SK-N-SH (cell line): Measurements from ENCODE around the gene TMEM88. TPM values are rescaled to one million over a fixed set of nuclear protein-coding genes. Genes with fewer than 3 reads are reported as not detected.
A peak's percentile ranks its signal among the peaks of the same experiment; 100 is the strongest.

Source experiments
- CTCF ChIA-PET: fragments of 300-600, 350-600 bp; formaldehyde crosslinking; extraction: SDS; loops from one replicate; lab custom pipeline; 2021; lab: Yijun Ruan, JAX
- POLR2A ChIA-PET: fragments of 350-600 bp; sonication (Branson Sonifier 250); formaldehyde crosslinking; extraction: SDS; loops from one replicate; lab custom pipeline; 2020; ENCODE audit warnings: antibody characterized with exemption, inconsistent platforms; lab: Yijun Ruan, JAX
- DNase-seq: peaks from one replicate; pipeline ENCODE4 v3.0.0; 2012
- H2AFZ ChIP-seq: fragments of 200-600 bp; sonication (generic); 2 replicates; pipeline ENCODE4 v1.8.1; 2016; ENCODE audit warnings: antibody characterized with exemption, mild to moderate bottlenecking, low read depth
- H3F3A ChIP-seq: fragments of 200-600 bp; sonication (generic); replicated peaks from 2 replicates; pipeline ENCODE3; 2016; ENCODE audit warnings: antibody characterized with exemption, mild to moderate bottlenecking; ENCODE audit not compliant: insufficient read depth
- H3K27ac ChIP-seq, 2 experiments: fragments of 200-500 bp in 1 of 2; fragments of 200-600 bp in 1 of 2; sonication (Bioruptor generic) in 1 of 2; sonication (generic), shearing (Covaris generic) in 1 of 2; 2 replicates each; pipeline versions ENCODE4 v1.5.1 to v1.6.1; 2014 to 2016; ENCODE audit warnings: low read depth in 2 of 2, inconsistent platforms in 1 of 2, low read length in 1 of 2, mild to moderate bottlenecking in 1 of 2, mixed read lengths in 1 of 2
- H3K27me3 ChIP-seq: fragments of 200-600 bp; sonication (generic), shearing (Covaris generic); 2 replicates; pipeline ENCODE4 v1.6.1; 2016; ENCODE audit warnings: mixed run types; ENCODE audit not compliant: insufficient read depth
- H3K36me3 ChIP-seq, 2 experiments: fragments of 200-500 bp in 1 of 2; fragments of 200-600 bp in 1 of 2; sonication (Bioruptor generic) in 1 of 2; sonication (generic) in 1 of 2; replicated peaks in 1 of 2; 2 replicates each; pipeline versions ENCODE3 to v1.5.1; 2014 to 2016; ENCODE audit warnings: low read length in 1 of 2, mild to moderate bottlenecking in 1 of 2; ENCODE audit not compliant: insufficient read depth in 2 of 2, control insufficient read depth in 1 of 2
- H3K4me1 ChIP-seq, 2 experiments: fragments of 200-500 bp in 1 of 2; fragments of 200-600 bp in 1 of 2; sonication (Bioruptor generic) in 1 of 2; sonication (generic), shearing (Covaris generic) in 1 of 2; 2 replicates each; pipeline versions ENCODE4 v1.5.1 to v1.6.1; 2014 to 2016; ENCODE audit warnings: low read depth in 1 of 2, low read length in 1 of 2, mixed run types in 1 of 2; ENCODE audit not compliant: insufficient read depth in 2 of 2, control insufficient read depth in 1 of 2
- H3K4me2 ChIP-seq: fragments of 200-600 bp; sonication (generic), shearing (Covaris generic); 2 replicates; pipeline ENCODE4 v1.6.1; 2017; ENCODE audit warnings: mixed run types
- H3K4me3 ChIP-seq, 2 experiments: fragments of 200-500 bp in 1 of 2; fragments of 200-600 bp in 1 of 2; sonication (Bioruptor generic) in 1 of 2; sonication (generic), shearing (Covaris generic) in 1 of 2; 2 replicates each; pipeline versions ENCODE4 v1.5.1 to v1.8.1; 2014 to 2016; ENCODE audit warnings: low read depth in 2 of 2, inconsistent platforms in 1 of 2, low read length in 1 of 2, mild to moderate bottlenecking in 1 of 2, mixed read lengths in 1 of 2, moderate library complexity in 1 of 2
- H3K79me2 ChIP-seq: fragments of 200-600 bp; sonication (generic); 2 replicates; pipeline ENCODE4 v1.8.1; 2017; ENCODE audit warnings: mild to moderate bottlenecking; ENCODE audit not compliant: insufficient read depth
- H3K9ac ChIP-seq: fragments of 200-600 bp; sonication (generic); 2 replicates; pipeline ENCODE4 v1.6.1; 2017; ENCODE audit warnings: mixed run types
- H3K9me2 ChIP-seq: fragments of 200-600 bp; sonication (generic); 2 replicates; pipeline ENCODE4 v1.6.1; 2017; ENCODE audit warnings: mixed run types
- H3K9me3 ChIP-seq: fragments of 200-600 bp; sonication (generic); 2 replicates; pipeline ENCODE4 v1.6.1; 2017; ENCODE audit warnings: mixed run types, mild to moderate bottlenecking, moderate library complexity
- H4K20me1 ChIP-seq: fragments of 200-600 bp; sonication (generic); 2 replicates; pipeline ENCODE4 v1.6.1; 2017; ENCODE audit warnings: mild to moderate bottlenecking, mixed run types; ENCODE audit not compliant: insufficient read depth
- CHD2 ChIP-seq: fragments of 150-350 bp; IDR thresholded peaks from 2 replicates; pipeline ENCODE4 v1.6.1; 2018; ENCODE audit warnings: low read length; ENCODE audit not compliant: partially characterized antibody
- CTCF ChIP-seq: fragments of 200-600 bp; sonication (generic); IDR thresholded peaks from 2 replicates; pipeline ENCODE4 v1.6.1; 2017; ENCODE audit warnings: antibody characterized with exemption, mild to moderate bottlenecking, moderate library complexity
- ELF1 ChIP-seq: IDR thresholded peaks from 2 replicates; pipeline ENCODE4 v1.4.0; 2012
- EZH2phosphoT487 ChIP-seq: fragments of 200-600 bp; sonication (generic); IDR thresholded peaks from 2 replicates; pipeline ENCODE4 v1.6.1; 2017; ENCODE audit warnings: low read depth, mixed run types, mild to moderate bottlenecking, antibody characterized with exemption, moderate library complexity, borderline replicate concordance
- FOSL2 ChIP-seq: IDR thresholded peaks from 2 replicates; pipeline ENCODE4 v1.4.0; 2012; ENCODE audit warnings: low read depth, mild to moderate bottlenecking, moderate library complexity, borderline replicate concordance
- FOXM1 ChIP-seq: IDR thresholded peaks from 2 replicates; pipeline ENCODE4 v1.4.0; 2012; ENCODE audit warnings: low read depth, mild to moderate bottlenecking
- MAX ChIP-seq: IDR thresholded peaks from 2 replicates; pipeline ENCODE4 v1.4.0; 2012; ENCODE audit warnings: low read depth
- RAD21 ChIP-seq: IDR thresholded peaks from 2 replicates; pipeline ENCODE4 v1.6.1; 2012; ENCODE audit warnings: mild to moderate bottlenecking, low read length
- REST ChIP-seq: IDR thresholded peaks from 2 replicates; pipeline ENCODE4 v1.6.1; 2012; ENCODE audit warnings: mild to moderate bottlenecking, low read depth, low read length, moderate library complexity
- RFX5 ChIP-seq: IDR thresholded peaks from 2 replicates; pipeline ENCODE4 v1.6.1; 2012; ENCODE audit warnings: mild to moderate bottlenecking, improper control_type of control experiment, low read length
- USF1 ChIP-seq: IDR thresholded peaks from 2 replicates; pipeline ENCODE4 v1.4.0; 2012; ENCODE audit warnings: low read depth, borderline replicate concordance
- USF2 ChIP-seq: fragments of 150-350 bp; IDR thresholded peaks from 2 replicates; pipeline ENCODE4 v1.6.1; 2017; ENCODE audit warnings: antibody characterized with exemption, low read length, low read depth, borderline replicate concordance
- WGBS: methylation state at CpG from one replicate; pipeline ENCODE4 v1.1.6; 2017; ENCODE audit warnings: low lambda C conversion rate; 5-methylcytosine and 5-hydroxymethylcytosine counted together
- polyA plus RNA-seq, 3 experiments: library from polyadenylated mRNA; depleted of rRNA; stranded (reverse); fragments of >200 nt; gene quantifications; 2 replicates each; pipeline ENCODE4 v1.2.3, GENCODE V29; 2012
- TF ChIP-seq, protein P1 (sequence below): IDR thresholded peaks from 2 replicates; pipeline ENCODE4; 2012

TMEM88 gene
- polyA plus RNA-seq, 1 of the 3 experiments (the other 2 are of a cell fraction): 1.2 TPM

DNA sequence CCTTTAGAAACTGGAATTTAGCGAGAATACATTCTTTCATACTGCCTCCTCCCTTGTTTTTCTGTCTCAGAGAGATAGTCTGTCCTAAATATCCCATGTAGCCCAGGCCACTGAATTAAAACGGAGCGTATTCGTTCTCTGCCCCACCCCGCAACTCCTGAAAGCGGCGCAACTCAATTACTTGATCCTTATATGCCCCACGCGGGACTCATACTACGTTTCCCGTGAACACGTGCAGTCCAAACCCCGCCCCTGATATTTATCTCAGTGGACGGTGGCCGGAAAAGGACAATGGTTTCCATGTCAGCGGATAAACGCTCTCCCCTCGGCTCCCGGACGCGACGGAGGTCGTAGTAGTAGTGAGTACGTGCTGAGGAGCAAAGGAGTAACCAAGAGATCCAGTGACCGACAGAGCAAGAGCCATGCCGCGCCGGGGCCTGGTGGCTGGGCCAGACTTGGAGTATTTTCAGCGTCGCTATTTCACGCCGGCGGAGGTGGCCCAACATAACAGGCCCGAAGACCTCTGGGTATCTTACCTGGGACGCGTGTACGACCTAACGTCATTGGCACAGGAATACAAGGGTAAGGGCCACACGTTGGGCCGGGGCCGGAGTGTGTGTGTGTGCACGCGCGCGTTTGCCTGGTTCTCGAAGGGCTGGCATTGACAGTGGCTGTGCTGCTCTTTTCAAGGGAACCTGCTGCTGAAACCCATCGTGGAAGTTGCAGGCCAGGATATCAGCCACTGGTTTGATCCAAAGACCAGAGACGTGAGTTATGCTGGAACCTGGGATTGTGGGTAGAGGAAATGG, 3.1 kb downstream of the TMEM88 start, which contains the start of gene CYB5D1 (continued):
- TF ChIP-seq ELF1 (peak; percentile 71), USF2 (peak; percentile 32; the same call in 1 of the 2 replicates), EZH2phosphoT487 (no peak), MAX (peak; percentile 95), REST (no peak)
- TF ChIP-seq, protein P1, sequence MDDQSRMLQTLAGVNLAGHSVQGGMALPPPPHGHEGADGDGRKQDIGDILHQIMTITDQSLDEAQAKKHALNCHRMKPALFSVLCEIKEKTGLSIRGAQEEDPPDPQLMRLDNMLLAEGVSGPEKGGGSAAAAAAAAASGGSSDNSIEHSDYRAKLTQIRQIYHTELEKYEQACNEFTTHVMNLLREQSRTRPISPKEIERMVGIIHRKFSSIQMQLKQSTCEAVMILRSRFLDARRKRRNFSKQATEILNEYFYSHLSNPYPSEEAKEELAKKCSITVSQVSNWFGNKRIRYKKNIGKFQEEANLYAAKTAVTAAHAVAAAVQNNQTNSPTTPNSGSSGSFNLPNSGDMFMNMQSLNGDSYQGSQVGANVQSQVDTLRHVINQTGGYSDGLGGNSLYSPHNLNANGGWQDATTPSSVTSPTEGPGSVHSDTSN: no peak; the same call in 1 of the 2 replicates

DNA sequence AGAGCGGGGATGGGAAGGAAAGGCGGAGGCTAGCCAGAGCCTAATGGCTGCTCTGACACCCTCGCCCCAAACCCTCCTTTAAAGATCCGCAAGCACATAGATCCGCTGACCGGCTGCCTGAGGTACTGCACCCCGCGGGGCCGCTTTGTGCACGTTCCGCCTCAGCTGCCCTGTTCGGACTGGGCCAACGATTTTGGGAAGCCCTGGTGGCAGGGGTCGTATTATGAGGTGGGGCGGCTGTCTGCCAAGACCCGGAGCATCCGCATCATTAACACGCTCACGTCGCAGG, 3.6 kb downstream of the TMEM88 start:
- Histone ChIP-seq H3K9ac (peak overlapping the region; percentile 79), H3K9me2 (no peaks in the 10 kb centered on the region), H3F3A (peaks cover 16% of the 10 kb centered on the region), H3K79me2 (peaks cover 17% of the 10 kb centered on the region; the same call in 1 of the 2 replicates), H3K36me3 (peaks cover 0 to 38% of the 10 kb centered on the region in 2 experiments), H3K4me1 (peaks cover 23 to 37% of the 10 kb centered on the region in 2 experiments; a peak in 3 of 4 replicates), H4K20me1 (no peaks in the 10 kb centered on the region; the same call in 1 of the 2 replicates), H2AFZ (peak overlapping the region; percentile 73; the same call in 1 of the 2 replicates), H3K4me3 (peak overlapping the region; percentile 72 to 77), H3K27me3 (no peaks in the 10 kb centered on the region), H3K9me3 (no peaks in the 10 kb centered on the region), H3K27ac (peak overlapping the region; percentile 93 to 100), H3K4me2 (peak overlapping the region; percentile 91)
- no peak for DNase-seq
- ChIA-PET POLR2A (interaction anchor here (0.7 kb wide), 1 partner anchor 16 kb away, joined by 3 read pairs; no protein-coding TSS in a partner anchor), CTCF (interaction anchor here (0.6 to 9.9 kb wide), 12 partner anchors 23 to 201 kb away, joined by 3 to 143 read pairs (median 5); partner anchors contain the start of gene KDM6B)
- WGBS: 39% methylated on average over 20 of the region's 20 CpGs
- no peak for TF ChIP-seq FOSL2
- TF ChIP-seq RAD21: peak; percentile 30
- TF ChIP-seq CHD2: no peak
- TF ChIP-seq, protein P1: no peak
- TF ChIP-seq USF1: no peak
- no peak for TF ChIP-seq ELF1
- no peak for TF ChIP-seq REST
- no peak for TF ChIP-seq FOXM1
- peak; percentile 52 for TF ChIP-seq CTCF
- no peak for TF ChIP-seq RFX5
